Thyroid gland (tissue), 4 donors: Measurements from ENCODE around the gene CMSS1.

Experiments
- CTCF ChIP-seq, 6 experiments: fragments of 200-600 bp in 3 of 6; fragments of 450-650 bp in 3 of 6; sonication (generic) in 3 of 6; IDR thresholded peaks; one replicate each; pipeline ENCODE4 v1.5.1; 2016 to 2019; ENCODE audit warnings: antibody characterized with exemption in 6 of 6, mild to moderate bottlenecking in 2 of 6, inconsistent platforms in 1 of 6, moderate library complexity in 1 of 6
- POLR2A ChIP-seq, 2 donors: fragments of 450-650 bp; IDR thresholded peaks; one replicate each; pipeline ENCODE4 v1.6.1; 2017; ENCODE audit warnings: antibody characterized with exemption in 2 of 2, mild to moderate bottlenecking in 2 of 2, moderate library complexity in 1 of 2

- no peak for TF ChIP-seq CTCF (IDR thresholded peaks at IDR 0.05)
- TF ChIP-seq POLR2A (IDR thresholded peaks at IDR 0.05), result no peak
Observed at GRCh38 chr3:100185847-100186246, 368.2 kb downstream of the CMSS1 start.
